HEK293T (cell line): Measurements from ENCODE around the gene TMEM131L.

Experiments used
- ARNT ChIP-seq: fragments of 450-650 bp; IDR thresholded peaks from 2 replicates; pipeline ENCODE4 v1.6.1; 2017; ENCODE audit warnings: mild to moderate bottlenecking
- BHLHE40 ChIP-seq: fragments of 450-650 bp; IDR thresholded peaks from 2 replicates; pipeline ENCODE4 v1.6.1; 2016; ENCODE audit warnings: mild to moderate bottlenecking, moderate library complexity, borderline replicate concordance
- FOXK2 ChIP-seq: fragments of 450-650 bp; IDR thresholded peaks from 2 replicates; pipeline ENCODE4 v1.6.1; 2016; ENCODE audit warnings: mild to moderate bottlenecking
- FOXM1 ChIP-seq: fragments of 450-650 bp; IDR thresholded peaks from 2 replicates; pipeline ENCODE4 v1.6.1; 2017; ENCODE audit warnings: mild to moderate bottlenecking, borderline replicate concordance
- LEF1 ChIP-seq: fragments of 450-650 bp; IDR thresholded peaks from 2 replicates; pipeline ENCODE4 v1.6.1; 2017; ENCODE audit warnings: mild to moderate bottlenecking, borderline replicate concordance
- SP1 ChIP-seq: fragments of 450-650 bp; IDR thresholded peaks from 2 replicates; pipeline ENCODE4 v1.6.1; 2017
- SUZ12 ChIP-seq: fragments of 450-650 bp; IDR thresholded peaks from 2 replicates; pipeline ENCODE4 v1.6.1; 2016; ENCODE audit warnings: mild to moderate bottlenecking
- ZNF384 ChIP-seq: fragments of 450-650 bp; IDR thresholded peaks from 2 replicates; pipeline ENCODE4 v1.6.1; 2016

DNA sequence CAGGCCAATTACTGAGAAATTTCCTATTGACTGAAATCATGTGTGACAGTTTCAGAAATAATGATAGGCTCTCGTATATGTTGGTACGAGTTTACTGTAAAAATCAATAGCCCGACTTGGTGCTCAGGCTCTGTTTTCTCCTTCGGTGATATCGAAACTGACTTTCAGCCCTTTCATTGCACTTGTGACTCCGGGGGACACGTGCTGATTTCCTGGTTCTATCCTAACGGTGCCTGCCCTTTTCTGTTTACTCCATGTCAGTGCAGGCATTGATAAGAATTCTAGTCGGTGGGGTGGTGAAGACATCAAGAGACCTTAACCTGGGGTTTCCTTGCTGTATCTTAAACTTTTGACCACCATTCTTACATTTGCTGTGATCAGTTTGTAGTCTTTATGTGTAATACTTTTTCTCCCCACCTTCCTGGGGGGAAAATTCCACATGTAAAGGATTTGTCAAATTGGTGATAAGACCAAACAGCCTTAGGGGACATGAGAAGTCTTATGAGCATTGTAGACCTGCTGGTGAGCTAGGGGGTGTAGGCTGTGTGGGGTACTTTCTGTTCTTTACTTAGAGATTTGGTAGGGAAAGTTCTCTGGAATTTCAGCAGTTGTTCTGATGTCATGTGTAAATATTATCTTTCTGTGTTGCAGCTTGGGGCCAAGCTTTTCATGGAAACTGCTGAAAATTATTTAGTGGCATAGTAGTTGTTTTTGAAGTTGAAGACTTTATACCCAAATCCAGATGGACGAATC, 52.7 kb downstream of the TMEM131L start:
- no peak for TF ChIP-seq BHLHE40
- no peak for TF ChIP-seq LEF1
- TF ChIP-seq ARNT, result no peak
- no peak for TF ChIP-seq FOXK2
- TF ChIP-seq SP1, result no peak
- no peak for TF ChIP-seq SUZ12
- no peak for TF ChIP-seq ZNF384
- no peak for TF ChIP-seq FOXM1
